Endothelial cell of umbilical vein (primary cell): Measurements from ENCODE around the gene RAP1GAP2. TPM values are rescaled to one million over a fixed set of nuclear protein-coding genes. Genes with fewer than 3 reads are reported as not detected.

Experiments
- BruUV-seq: library from RNA; stranded (reverse); fragments of 400-500 nt; replicated peaks from 2 replicates; lab custom pipeline; 2021; lab: Mats Ljungman, UMichigan
- CTCF ChIA-PET: fragments of 300-600, 350-600 bp; sonication (Branson Sonifier 250); formaldehyde crosslinking; loops from one replicate; lab custom pipeline; 2021; ENCODE audit warnings: antibody characterized with exemption, inconsistent platforms; lab: Charles Lee
- POLR2A ChIA-PET: fragments of 300-600, 350-600 bp; sonication (Branson Sonifier 250); formaldehyde crosslinking; loops from one replicate; lab custom pipeline; 2021; ENCODE audit warnings: antibody characterized with exemption, inconsistent platforms; lab: Charles Lee
- DNase-seq: peaks from one replicate; pipeline ENCODE4 v3.0.0-alpha.2; 2011; ENCODE audit warnings: low read depth, low spot score
- FAIRE-seq: peaks from 2 replicates; lab custom pipeline; 2011; peaks lifted over from hg19 to GRCh38; lab: Jason Lieb, UNC
- H2AFZ ChIP-seq: 2 replicates; pipeline ENCODE4 v1.6.0; 2012; ENCODE audit warnings: low read depth, low read length, control low read depth, inconsistent platforms
- H3K27ac ChIP-seq: 2 replicates; pipeline ENCODE4 v1.5.1; 2011; ENCODE audit warnings: low read depth, mild to moderate bottlenecking, control low read depth, low read length, moderate library complexity; ENCODE audit not compliant: insufficient read depth
- H3K27me3 ChIP-seq, 2 experiments: 2 replicates each; pipeline versions ENCODE4 v1.6.0 to v1.6.1; 2011; ENCODE audit warnings: low read length in 2 of 2, mixed read lengths in 1 of 2; ENCODE audit not compliant: control insufficient read depth in 2 of 2, insufficient read depth in 2 of 2
- H3K36me3 ChIP-seq, 2 experiments: 2 replicates in 1 of 2; 3 replicates in 1 of 2; pipeline ENCODE4 v1.5.1; 2011; ENCODE audit warnings: low read length in 2 of 2, mild to moderate bottlenecking in 1 of 2, moderate library complexity in 1 of 2; ENCODE audit not compliant: control insufficient read depth in 2 of 2, insufficient read depth in 2 of 2; ENCODE audit errors: extremely low read depth in 1 of 2
- H3K4me1 ChIP-seq: 3 replicates; pipeline ENCODE4 v1.5.1; 2011; ENCODE audit warnings: mild to moderate bottlenecking, low read length; ENCODE audit not compliant: control insufficient read depth, insufficient read depth; ENCODE audit errors: extremely low read depth
- H3K4me2 ChIP-seq: 2 replicates; pipeline ENCODE4 v1.6.1; 2011; ENCODE audit warnings: low read length, control low read depth, mixed read lengths; ENCODE audit not compliant: insufficient read depth
- H3K4me3 ChIP-seq, 3 experiments: fragments of 200-600 bp in 1 of 3; sonication (generic), shearing (Covaris generic) in 1 of 3; replicated peaks in 1 of 3; 2 replicates each; pipeline ENCODE4 v1.5.1; 2011 to 2016; ENCODE audit warnings: control low read depth in 3 of 3, low read length in 3 of 3, mild to moderate bottlenecking in 2 of 3, inconsistent platforms in 1 of 3, low read depth in 1 of 3, moderate library complexity in 1 of 3; ENCODE audit not compliant: insufficient read depth in 1 of 3
- H3K79me2 ChIP-seq: 2 replicates; pipeline ENCODE4 v1.6.0; 2012; ENCODE audit warnings: low read length, inconsistent platforms; ENCODE audit not compliant: control insufficient read depth, insufficient read depth
- H3K9ac ChIP-seq: replicated peaks from 2 replicates; pipeline ENCODE3; 2011; ENCODE audit warnings: low read length, control low read depth; ENCODE audit not compliant: insufficient read depth; ENCODE audit errors: extremely low read depth
- H3K9me1 ChIP-seq: replicated peaks from 3 replicates; pipeline ENCODE4 v1.6.0; 2011; ENCODE audit warnings: mild to moderate bottlenecking, low read length; ENCODE audit not compliant: control insufficient read depth, insufficient read depth; ENCODE audit errors: extremely low read depth
- H3K9me3 ChIP-seq: replicated peaks from 2 replicates; pipeline ENCODE4 v1.5.1; 2012; ENCODE audit warnings: low read length, inconsistent platforms; ENCODE audit not compliant: control insufficient read depth, insufficient read depth
- H4K20me1 ChIP-seq: replicated peaks from 2 replicates; pipeline ENCODE3; 2011; ENCODE audit warnings: mild to moderate bottlenecking, low read length; ENCODE audit not compliant: control insufficient read depth, insufficient read depth; ENCODE audit errors: extremely low read depth
- EZH2 ChIP-seq: IDR thresholded peaks from 2 replicates; pipeline ENCODE4 v1.6.1; 2012; ENCODE audit warnings: borderline replicate concordance, low read depth, mild to moderate bottlenecking, moderate library complexity, low read length, inconsistent platforms; ENCODE audit not compliant: severe bottlenecking
- FOS ChIP-seq: IDR thresholded peaks from 2 replicates; pipeline ENCODE4 v1.6.1; 2011; ENCODE audit warnings: mild to moderate bottlenecking, low read length, moderate library complexity, borderline replicate concordance; ENCODE audit not compliant: insufficient read depth
- GATA2 ChIP-seq: IDR thresholded peaks from 2 replicates; pipeline ENCODE4 v1.7.0; 2011; ENCODE audit warnings: low read depth, mild to moderate bottlenecking, moderate library complexity, mixed read lengths, low read length; ENCODE audit not compliant: insufficient read length, insufficient read depth
- JUN ChIP-seq: IDR thresholded peaks from 2 replicates; pipeline ENCODE4 v1.6.1; 2011; ENCODE audit warnings: borderline replicate concordance, low read depth; ENCODE audit not compliant: insufficient read length, insufficient read depth
- MYC ChIP-seq: IDR thresholded peaks from one replicate; pipeline ENCODE4 v1.6.1; 2011; ENCODE audit warnings: mild to moderate bottlenecking, low read depth, low read length
- POLR2A ChIP-seq: IDR thresholded peaks from 2 replicates; pipeline ENCODE4 v1.6.1; 2012; ENCODE audit warnings: low read depth, mild to moderate bottlenecking, control low read depth, low read length
- POLR2AphosphoS5 ChIP-seq: IDR thresholded peaks from 2 replicates; pipeline ENCODE4 v1.6.1; 2012; ENCODE audit warnings: low read depth, mild to moderate bottlenecking, control low read depth, low read length, moderate library complexity; ENCODE audit not compliant: insufficient read depth
- dilution Hi-C: fragments of 300-500 bp; cut with MboI; formaldehyde crosslinking; loops from one replicate; pipeline ENCODE4 v1.15.0; 2019; ENCODE audit warnings: low sequenced_read_pairs; ENCODE audit not compliant: extremely low pct_ligation_motif_present
- intact Hi-C: fragments of 100-400 bp; cut with micrococcal nuclease; formaldehyde crosslinking; loops from one replicate; pipeline ENCODE4 v1.10.0; 2022
- polyA plus RNA-seq, 4 experiments: library from polyadenylated mRNA; depleted of rRNA in 3 of 4; stranded (reverse) in 3 of 4; unstranded in 1 of 4; fragments of >200 nt; gene quantifications; 2 replicates each; pipeline versions ENCODE4 v1.2.1 to v1.2.3, GENCODE V29; 2011 to 2012; ENCODE audit warnings: missing spikeins in 1 of 4
- total RNA-seq: library from RNA; stranded (reverse); gene quantifications from 2 replicates; pipeline ENCODE4 v1.2.3, GENCODE V29; 2021
- TF ChIP-seq, protein P1 (sequence below): IDR thresholded peaks from 2 replicates; pipeline ENCODE4 v1.6.1; 2011; ENCODE audit not compliant: insufficient read depth, insufficient read length
- TF ChIP-seq, protein P2 (sequence below), 2 donors: IDR thresholded peaks; 1 replicate in 1 of 2; 2 replicates in 1 of 2; pipeline ENCODE4 v1.5.1; 2011; ENCODE audit warnings: low read length in 2 of 2, mild to moderate bottlenecking in 2 of 2, moderate library complexity in 2 of 2, control low read depth in 1 of 2, inconsistent platforms in 1 of 2, low read depth in 1 of 2; ENCODE audit not compliant: insufficient read depth in 1 of 2; ENCODE audit errors: extremely low read depth in 1 of 2

The RAP1GAP2 gene
- total and polyA plus RNA-seq, 2 donors (not counting 3 experiments of a cell fraction or from before 2014, with no cell fraction given): 1.4 to 3.6 TPM

DNA sequence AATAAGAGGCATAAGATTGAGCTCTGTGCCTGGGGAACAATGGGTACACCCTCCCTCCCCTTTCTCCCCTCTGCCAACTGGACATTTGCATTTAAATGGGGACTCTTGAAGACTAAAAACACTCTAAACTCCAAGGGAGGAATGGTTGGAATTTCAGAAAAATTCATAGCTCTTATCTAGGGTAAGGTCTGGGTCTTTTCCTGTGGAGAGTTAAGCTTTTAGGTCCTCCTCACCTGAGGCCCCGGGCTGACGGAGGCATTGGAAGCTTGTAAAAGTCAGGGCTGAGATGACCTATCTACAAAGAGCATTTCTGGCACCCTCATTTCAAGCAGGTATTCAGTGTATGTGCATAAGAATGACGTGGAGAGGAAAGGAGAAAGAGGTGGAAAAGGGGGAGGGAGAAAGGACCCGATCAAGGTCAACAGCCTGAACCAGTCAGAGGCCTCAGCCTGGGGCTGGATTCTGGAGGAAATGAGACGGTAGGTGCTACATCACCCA is 78.0 kb downstream of the RAP1GAP2 start:
- POLR2A ChIA-PET: no interaction called here
- Histone ChIP-seq H3K9me3 (no peaks in the 10 kb centered on the region), H3K4me1 (no peaks in the 10 kb centered on the region), H2AFZ (no peak overlapping the region), H3K36me3 (no peaks in the 10 kb centered on the region), H4K20me1 (no peaks in the 10 kb centered on the region), H3K27me3 (peaks cover 0 to 4% of the 10 kb centered on the region in 2 experiments), H3K9ac (no peak overlapping the region), H3K4me2 (no peak overlapping the region), H3K27ac (no peak overlapping the region), H3K9me1 (no peaks in the 10 kb centered on the region), H3K79me2 (no peaks in the 10 kb centered on the region), H3K4me3 (no peak overlapping the region)
- dilution Hi-C loops (no loop called here), intact Hi-C loops (no loop called here)
- FAIRE-seq (no peak), DNase-seq (no peak)
- no TSS peak for BruUV-seq
- TF ChIP-seq POLR2A (no peak), EZH2 (no peak)
- TF ChIP-seq, protein P1, sequence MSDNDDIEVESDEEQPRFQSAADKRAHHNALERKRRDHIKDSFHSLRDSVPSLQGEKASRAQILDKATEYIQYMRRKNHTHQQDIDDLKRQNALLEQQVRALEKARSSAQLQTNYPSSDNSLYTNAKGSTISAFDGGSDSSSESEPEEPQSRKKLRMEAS: no peak
- CTCF ChIA-PET: interaction anchor here (1.0 to 1.2 kb wide), 4 partner anchors 26 to 138 kb away, joined by 3 to 5 read pairs (median 4); no protein-coding TSS in a partner anchor

DNA sequence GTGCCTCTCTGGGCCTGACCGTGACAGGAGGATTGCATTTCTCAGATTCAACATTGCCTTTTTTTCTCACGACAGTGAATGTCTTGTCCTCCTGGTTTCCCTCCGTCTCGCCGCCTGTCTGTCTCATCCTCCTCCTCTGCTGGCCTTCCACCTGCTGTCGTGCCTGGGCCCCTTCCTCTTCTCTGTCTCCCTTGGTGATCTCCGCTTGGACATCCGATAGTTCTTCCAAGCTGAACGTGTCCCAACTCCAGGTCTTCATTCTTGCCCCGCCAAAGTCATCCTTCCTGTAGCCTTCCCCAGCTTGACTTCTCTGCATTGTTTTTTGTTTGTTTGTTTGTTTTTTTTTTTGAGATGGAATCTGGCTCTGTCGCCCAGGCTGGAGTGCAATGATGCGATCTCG is 79.4 kb downstream of the RAP1GAP2 start:
- DNase-seq (no peak), FAIRE-seq (no peak)
- no TSS peak for BruUV-seq
- no peak overlapping the region for H3K9ac ChIP-seq
- H2AFZ ChIP-seq: no peak overlapping the region
- no peak overlapping the region for H3K4me2 ChIP-seq
- TF ChIP-seq GATA2 (no peak), POLR2AphosphoS5 (no peak), FOS (no peak), JUN (no peak), POLR2A (no peak), EZH2 (no peak), MYC (no peak)
- TF ChIP-seq, protein P1: no peak
- TF ChIP-seq, protein P2, sequence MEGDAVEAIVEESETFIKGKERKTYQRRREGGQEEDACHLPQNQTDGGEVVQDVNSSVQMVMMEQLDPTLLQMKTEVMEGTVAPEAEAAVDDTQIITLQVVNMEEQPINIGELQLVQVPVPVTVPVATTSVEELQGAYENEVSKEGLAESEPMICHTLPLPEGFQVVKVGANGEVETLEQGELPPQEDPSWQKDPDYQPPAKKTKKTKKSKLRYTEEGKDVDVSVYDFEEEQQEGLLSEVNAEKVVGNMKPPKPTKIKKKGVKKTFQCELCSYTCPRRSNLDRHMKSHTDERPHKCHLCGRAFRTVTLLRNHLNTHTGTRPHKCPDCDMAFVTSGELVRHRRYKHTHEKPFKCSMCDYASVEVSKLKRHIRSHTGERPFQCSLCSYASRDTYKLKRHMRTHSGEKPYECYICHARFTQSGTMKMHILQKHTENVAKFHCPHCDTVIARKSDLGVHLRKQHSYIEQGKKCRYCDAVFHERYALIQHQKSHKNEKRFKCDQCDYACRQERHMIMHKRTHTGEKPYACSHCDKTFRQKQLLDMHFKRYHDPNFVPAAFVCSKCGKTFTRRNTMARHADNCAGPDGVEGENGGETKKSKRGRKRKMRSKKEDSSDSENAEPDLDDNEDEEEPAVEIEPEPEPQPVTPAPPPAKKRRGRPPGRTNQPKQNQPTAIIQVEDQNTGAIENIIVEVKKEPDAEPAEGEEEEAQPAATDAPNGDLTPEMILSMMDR (IDR thresholded peaks at IDR 0.05; ENCODE audit: extremely low read depth in 1 of 2, insufficient read depth in 1 of 2, low read depth in 1 of 2, low read length in 2 of 2): no peak
- dilution Hi-C loops (no loop called here), intact Hi-C loops (no loop called here)
- no peaks in the 10 kb centered on the region for H3K9me3 ChIP-seq
- peaks cover 0 to 4% of the 10 kb centered on the region in 2 experiments for H3K27me3 ChIP-seq
- H3K27ac ChIP-seq: no peak overlapping the region
- no peak overlapping the region for H3K4me3 ChIP-seq
- no peaks in the 10 kb centered on the region for H3K4me1 ChIP-seq
- ChIA-PET POLR2A (no interaction called here), CTCF (no interaction called here)
- no peaks in the 10 kb centered on the region for H3K79me2 ChIP-seq
- no peaks in the 10 kb centered on the region for H4K20me1 ChIP-seq
- H3K9me1 ChIP-seq: no peaks in the 10 kb centered on the region
- no peaks in the 10 kb centered on the region for H3K36me3 ChIP-seq
